ENCODE data around the gene ASIC2. TPM values are rescaled to one million over a fixed set of nuclear protein-coding genes. Genes with fewer than 3 reads are reported as not detected.

Gene ASIC2
- total RNA-seq, 1 experiment from 2014 or later, result 0.74 TPM

- H3K27me3 Mint-ChIP-seq (ENCODE audit: low read depth), result peaks cover 21% of the 10 kb centered on the region
- no peak overlapping the region for H3K4me2 ChIP-seq (ENCODE audit: insufficient read depth, insufficient read length, low read length)
- no peak overlapping the region for H2BK20ac ChIP-seq (ENCODE audit: low read depth, low read length, poor library complexity, severe bottlenecking)
- H4K91ac ChIP-seq (ENCODE audit: insufficient read length, low read depth, low read length), result no peak overlapping the region
- no peak overlapping the region for H3K4me3 Mint-ChIP-seq
- no peak overlapping the region for H2AFZ ChIP-seq (ENCODE audit: low read length)
- H3K18ac ChIP-seq (ENCODE audit: insufficient read length, low read depth, low read length), result no peak overlapping the region
- no peaks in the 10 kb centered on the region for H3K79me1 ChIP-seq (ENCODE audit: insufficient read depth, low read depth, low read length, poor library complexity, severe bottlenecking)
- H3K36me3 Mint-ChIP-seq (ENCODE audit: insufficient read depth in 1 of 3, low read depth in 3 of 3), result no peaks in the 10 kb centered on the region
- H3K56ac ChIP-seq (ENCODE audit: insufficient read length, low read depth, low read length), result no peak overlapping the region
- no peaks in the 10 kb centered on the region for H3K27me3 ChIP-seq (ENCODE audit: insufficient read depth, low read length)
- no peak overlapping the region for H3K4ac ChIP-seq (ENCODE audit: low read depth, low read length)
- no peak overlapping the region for H2BK120ac ChIP-seq (ENCODE audit: low read depth, low read length, poor library complexity, severe bottlenecking)
- H3K23ac ChIP-seq (ENCODE audit: insufficient read length, low read depth, low read length), result no peak overlapping the region
- H3K23me2 ChIP-seq (ENCODE audit: insufficient read length, low read depth, low read length, poor library complexity, severe bottlenecking), result no peaks in the 10 kb centered on the region
- H4K20me1 ChIP-seq (ENCODE audit: control insufficient read depth, insufficient read depth, insufficient read length), result no peaks in the 10 kb centered on the region
- no peaks in the 10 kb centered on the region for H3K4me1 ChIP-seq (ENCODE audit: insufficient read depth, low read length)
- no peak overlapping the region for H2BK15ac ChIP-seq (ENCODE audit: low read depth, low read length)
- H2BK12ac ChIP-seq (ENCODE audit: insufficient read length, low read depth, low read length), result no peak overlapping the region
- H3K9ac ChIP-seq (ENCODE audit: extremely low read depth, insufficient read length, low read length), result no peak overlapping the region
- H3K14ac ChIP-seq (ENCODE audit: insufficient read depth, low read length), result no peak overlapping the region
- H2BK5ac ChIP-seq (ENCODE audit: insufficient read length, low read length), result no peak overlapping the region
- H3K9me3 ChIP-seq (ENCODE audit: control insufficient read depth, low read depth, low read length), result no peaks in the 10 kb centered on the region
- no peak overlapping the region for H2AK5ac ChIP-seq (ENCODE audit: insufficient read length, low read length)
- TF ChIP-seq CTCF (conservative IDR thresholded peaks at IDR 0.05), result no peak
- no peak for DNase-seq
- no CpG with 5 or more reads among the region's 3 CpGs for WGBS (ENCODE audit: extremely low coverage, insufficient read length, low lambda C conversion rate)
- no peak overlapping the region for H3K27ac Mint-ChIP-seq
- no peak overlapping the region for H3K27ac ChIP-seq (ENCODE audit: insufficient read length, low read depth, low read length)
- H3T11ph ChIP-seq (ENCODE audit: low read length), result no peak overlapping the region
- no peak overlapping the region for H4K5ac ChIP-seq (ENCODE audit: insufficient read length, low read depth, low read length)
- H4K8ac ChIP-seq (replicated peaks; ENCODE audit: insufficient read length, low read depth, low read length), result no peak overlapping the region
- H3K9me3 Mint-ChIP-seq, result peaks cover 0 to 2% of the 10 kb centered on the region in 2 experiments; a peak in 1 of 5 replicates
- H3K79me2 ChIP-seq (ENCODE audit: insufficient read depth, low read length), result no peaks in the 10 kb centered on the region
- 0 out of 4 replicates have a peak, but pooled peaks cover 2 to 3% of the 10 kb centered on the region in 2 experiments for H3K4me1 Mint-ChIP-seq
Observed at GRCh38 chr17:33113991-33114370, 179.1 kb downstream of the ASIC2 start.

Data from H9 (cell line).